ENCODE results near the gene ENTHD1. TPM values are rescaled to one million over a fixed set of nuclear protein-coding genes. Genes with fewer than 3 reads are reported as not detected.

Gene ENTHD1
- total and polyA plus RNA-seq, 9 of the 15 experiments (the other 6 are each of a cell fraction or from before 2014, with no cell fraction given): 0.13 to 0.98 (median 0.35) TPM

DNA sequence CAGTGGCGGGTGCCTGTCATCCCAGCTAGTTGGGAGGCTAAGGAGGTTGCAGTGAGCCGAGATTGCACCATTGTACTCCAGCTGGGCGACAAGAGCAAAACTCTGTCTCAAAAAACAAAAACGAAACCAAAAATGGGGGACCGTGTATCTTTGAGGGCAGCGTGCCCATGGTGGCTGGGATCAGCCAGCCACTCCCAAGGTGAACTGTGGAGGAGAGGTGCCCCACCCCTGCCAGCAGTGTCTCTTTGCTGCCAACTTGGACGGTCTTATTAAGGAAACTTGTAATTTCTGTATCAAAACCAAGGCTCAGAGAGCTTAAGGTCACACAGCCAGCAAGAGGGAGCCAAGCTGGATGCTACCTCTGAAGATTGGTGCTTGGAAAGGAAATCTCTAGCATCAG is 175.4 kb downstream of the ENTHD1 start:
- ATAC-seq: no peak
- Histone ChIP-seq H3K27me3 (ENCODE audit: control insufficient read depth in 2 of 2, insufficient read depth in 2 of 2, low read length in 2 of 2) (no peaks in the 10 kb centered on the region), H3K27ac (ENCODE audit: extremely low read depth, low read depth, low read length) (no peak overlapping the region), H3K9me1 (ENCODE audit: control insufficient read depth, insufficient read depth, low read length) (no peaks in the 10 kb centered on the region), H3K9me3 (replicated peaks; ENCODE audit: control insufficient read depth, insufficient read depth, low read depth, low read length) (no peaks in the 10 kb centered on the region), H3K4me1 (replicated peaks in 1 of 2; ENCODE audit: control insufficient read depth in 2 of 2, insufficient read depth in 2 of 2, low read length in 2 of 2) (peaks cover 10 to 16% of the 10 kb centered on the region in 2 experiments; a peak in 4 of 5 replicates), H3K4me2 (ENCODE audit: insufficient read depth, low read length) (no peak overlapping the region), H4K20me1 (replicated peaks; ENCODE audit: control insufficient read depth, insufficient read depth, low read length) (no peaks in the 10 kb centered on the region), H3K9ac (ENCODE audit: insufficient read depth in 1 of 2, low read depth in 2 of 2, low read length in 2 of 2) (no peak overlapping the region), H3K36me3 (ENCODE audit: control insufficient read depth, insufficient read depth, low read length) (no peaks in the 10 kb centered on the region), H2AFZ (ENCODE audit: low read depth, low read length) (no peak overlapping the region), H3K79me2 (ENCODE audit: control insufficient read depth, insufficient read depth, low read length) (no peaks in the 10 kb centered on the region), H3K4me3 (no peak overlapping the region)
- intact Hi-C loops (cut with micrococcal nuclease) (no loop called here), in situ Hi-C loops (cut with MboI) (no loop called here)
- TF ChIP-seq XRCC4 (IDR thresholded peaks at IDR 0.05; ENCODE audit: extremely low read depth, insufficient read depth, insufficient read length) (no peak), TEAD1 (CRISPR knock-in tag; IDR thresholded peaks at IDR 0.05) (no peak), ELF1 (tag; IDR thresholded peaks at IDR 0.05) (no peak), ZNF696 (CRISPR knock-in tag; conservative IDR thresholded peaks at IDR 0.05) (no peak), EHMT2 (IDR thresholded peaks at IDR 0.05) (no peak), NCOR1 (IDR thresholded peaks at IDR 0.05) (no peak), BCL6 (CRISPR knock-in tag; IDR thresholded peaks at IDR 0.05) (no peak), HNRNPK (IDR thresholded peaks at IDR 0.05; ENCODE audit: low read depth, low read length, poor library complexity, severe bottlenecking) (no peak), ZC3H4 (CRISPR knock-in tag; IDR thresholded peaks at IDR 0.05; ENCODE audit: borderline replicate concordance) (no peak), IFI16 (CRISPR knock-in tag; IDR thresholded peaks at IDR 0.05) (no peak), PHF21A (IDR thresholded peaks at IDR 0.05; ENCODE audit: borderline replicate concordance, low read depth) (no peak)
- TF ChIP-seq, protein P1, sequence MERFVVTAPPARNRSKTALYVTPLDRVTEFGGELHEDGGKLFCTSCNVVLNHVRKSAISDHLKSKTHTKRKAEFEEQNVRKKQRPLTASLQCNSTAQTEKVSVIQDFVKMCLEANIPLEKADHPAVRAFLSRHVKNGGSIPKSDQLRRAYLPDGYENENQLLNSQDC (CRISPR knock-in tag; IDR thresholded peaks at IDR 0.05): no peak
- 68% methylated on average over 6 of the region's 7 CpGs for WGBS (ENCODE audit: insufficient coverage, low coverage, missing lambda C conversion rate)
- ChIA-PET CTCF (ENCODE audit: low intra/inter-chr PET ratio) (no interaction called here), POLR2A (no interaction called here)
- no peak for FAIRE-seq
- DNase-seq (ENCODE audit: extremely low read depth in 1 of 4, low spot score in 3 of 4): no peak
- no TSS peak for BruUV-seq (replicated peaks)

Measured in K562 (cell line).